C4-2B (cell line): Measurements from ENCODE around the gene HES5.

Source experiments
- ZFX ChIP-seq: fragments of 450-650 bp; IDR thresholded peaks from 2 replicates; pipeline ENCODE4 v1.6.1; 2017
- TF ChIP-seq, protein P1 (sequence below): fragments of 450-650 bp; conservative IDR thresholded peaks from 2 replicates; pipeline ENCODE4 v1.5.1; 2017; ENCODE audit warnings: mild to moderate bottlenecking

DNA sequence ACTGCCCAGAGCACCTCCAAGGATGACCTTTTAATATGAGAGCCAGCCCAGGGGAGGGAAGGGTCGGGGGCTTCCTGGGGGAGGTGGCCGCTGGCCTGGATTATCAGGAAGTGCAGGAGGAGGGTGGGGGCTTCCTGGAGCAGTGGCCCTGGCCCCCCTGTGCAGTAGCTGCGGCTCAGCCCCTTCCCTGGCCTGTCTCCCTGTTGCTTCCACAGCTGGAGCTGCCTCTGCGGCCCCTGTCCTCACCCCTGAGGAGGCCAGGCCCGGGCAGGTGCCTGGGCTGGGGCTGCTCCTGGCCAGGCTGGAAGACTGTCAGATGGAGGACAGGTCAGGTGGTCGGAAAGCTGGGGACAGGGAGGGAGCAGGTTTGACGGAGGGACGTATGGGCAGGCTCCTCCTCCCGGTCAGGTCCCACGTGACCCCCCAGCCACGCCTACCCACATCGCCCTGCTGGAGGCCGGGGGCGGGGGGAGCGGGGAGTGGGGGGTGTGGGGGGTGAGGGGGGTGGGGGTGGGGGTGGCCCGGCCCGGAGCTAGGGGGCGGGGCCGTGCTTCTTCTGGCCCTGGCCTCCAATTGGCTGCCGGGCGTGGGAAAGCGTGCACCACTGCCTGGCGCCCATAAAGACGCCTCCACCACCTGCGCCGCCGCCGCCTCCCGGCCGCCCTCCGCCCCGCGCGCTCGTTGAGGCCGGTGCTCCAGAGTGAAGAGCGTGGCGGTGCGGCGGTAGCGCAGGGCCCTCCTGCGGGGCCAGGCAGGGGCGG, 15.9 kb upstream of the HES5 start:
- TF ChIP-seq, protein P1, sequence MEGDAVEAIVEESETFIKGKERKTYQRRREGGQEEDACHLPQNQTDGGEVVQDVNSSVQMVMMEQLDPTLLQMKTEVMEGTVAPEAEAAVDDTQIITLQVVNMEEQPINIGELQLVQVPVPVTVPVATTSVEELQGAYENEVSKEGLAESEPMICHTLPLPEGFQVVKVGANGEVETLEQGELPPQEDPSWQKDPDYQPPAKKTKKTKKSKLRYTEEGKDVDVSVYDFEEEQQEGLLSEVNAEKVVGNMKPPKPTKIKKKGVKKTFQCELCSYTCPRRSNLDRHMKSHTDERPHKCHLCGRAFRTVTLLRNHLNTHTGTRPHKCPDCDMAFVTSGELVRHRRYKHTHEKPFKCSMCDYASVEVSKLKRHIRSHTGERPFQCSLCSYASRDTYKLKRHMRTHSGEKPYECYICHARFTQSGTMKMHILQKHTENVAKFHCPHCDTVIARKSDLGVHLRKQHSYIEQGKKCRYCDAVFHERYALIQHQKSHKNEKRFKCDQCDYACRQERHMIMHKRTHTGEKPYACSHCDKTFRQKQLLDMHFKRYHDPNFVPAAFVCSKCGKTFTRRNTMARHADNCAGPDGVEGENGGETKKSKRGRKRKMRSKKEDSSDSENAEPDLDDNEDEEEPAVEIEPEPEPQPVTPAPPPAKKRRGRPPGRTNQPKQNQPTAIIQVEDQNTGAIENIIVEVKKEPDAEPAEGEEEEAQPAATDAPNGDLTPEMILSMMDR, result no peak
- no peak for TF ChIP-seq ZFX
